H9 (cell line): Measurements from ENCODE around the gene CFL1. TPM values are rescaled to one million over a fixed set of nuclear protein-coding genes. Genes with fewer than 3 reads are reported as not detected.

Experiments
- DNase-seq: peaks from one replicate; pipeline ENCODE4 v3.0.0-alpha.2; 2017
- H2AFZ ChIP-seq: one replicate; pipeline ENCODE4 v1.6.1; 2013; ENCODE audit warnings: mild to moderate bottlenecking, low read length, control low read depth, moderate library complexity
- H2AK5ac ChIP-seq: 2 replicates; pipeline ENCODE4 v1.6.1; 2013; ENCODE audit warnings: low read length, control low read depth, mixed read lengths; ENCODE audit not compliant: insufficient read length
- H2BK120ac ChIP-seq: one replicate; pipeline ENCODE4 v1.6.1; 2013; ENCODE audit warnings: low read depth, mild to moderate bottlenecking, low read length, control low read depth, inconsistent platforms; ENCODE audit not compliant: poor library complexity, severe bottlenecking
- H2BK12ac ChIP-seq: 2 replicates; pipeline ENCODE4 v1.6.1; 2013; ENCODE audit warnings: low read length, control low read depth, mixed read lengths, low read depth; ENCODE audit not compliant: insufficient read length
- H2BK15ac ChIP-seq: 2 replicates; pipeline ENCODE4 v1.6.1; 2013; ENCODE audit warnings: low read depth, low read length, control low read depth
- H2BK20ac ChIP-seq: one replicate; pipeline ENCODE4 v1.6.1; 2013; ENCODE audit warnings: low read depth, mild to moderate bottlenecking, low read length, control low read depth, inconsistent platforms; ENCODE audit not compliant: poor library complexity, severe bottlenecking
- H2BK5ac ChIP-seq: 2 replicates; pipeline ENCODE4 v1.6.1; 2013; ENCODE audit warnings: low read length, control low read depth, mixed read lengths; ENCODE audit not compliant: insufficient read length
- H3K14ac ChIP-seq: 2 replicates; pipeline ENCODE4 v1.6.1; 2013; ENCODE audit warnings: low read length, control low read depth; ENCODE audit not compliant: insufficient read depth
- H3K18ac ChIP-seq: 2 replicates; pipeline ENCODE4 v1.6.1; 2013; ENCODE audit warnings: low read depth, mild to moderate bottlenecking, mixed read lengths, low read length, control low read depth; ENCODE audit not compliant: insufficient read length
- H3K23ac ChIP-seq: 2 replicates; pipeline ENCODE4 v1.6.1; 2013; ENCODE audit warnings: low read length, control low read depth, mixed read lengths, low read depth; ENCODE audit not compliant: insufficient read length
- H3K23me2 ChIP-seq: 2 replicates; pipeline ENCODE4 v1.6.1; 2013; ENCODE audit warnings: low read depth, mild to moderate bottlenecking, mixed read lengths, low read length, control low read depth; ENCODE audit not compliant: insufficient read length, poor library complexity, severe bottlenecking
- H3K27ac ChIP-seq: 2 replicates; pipeline ENCODE4 v1.5.1; 2013; ENCODE audit warnings: low read length, control low read depth, mixed read lengths, low read depth; ENCODE audit not compliant: insufficient read length
- H3K27me3 ChIP-seq: 2 replicates; pipeline ENCODE4 v1.6.1; 2013; ENCODE audit warnings: low read length, control low read depth, inconsistent platforms; ENCODE audit not compliant: insufficient read depth
- H3K4ac ChIP-seq: 2 replicates; pipeline ENCODE4 v1.6.1; 2013; ENCODE audit warnings: low read depth, mild to moderate bottlenecking, control low read depth, inconsistent platforms, low read length, moderate library complexity
- H3K4me1 ChIP-seq: 2 replicates; pipeline ENCODE4 v1.6.1; 2013; ENCODE audit warnings: low read length, control low read depth, inconsistent platforms; ENCODE audit not compliant: insufficient read depth
- H3K4me2 ChIP-seq: 2 replicates; pipeline ENCODE4 v1.6.1; 2013; ENCODE audit warnings: low read length, control low read depth, mixed read lengths; ENCODE audit not compliant: insufficient read length, insufficient read depth
- H3K56ac ChIP-seq: 2 replicates; pipeline ENCODE4 v1.6.1; 2013; ENCODE audit warnings: low read depth, mild to moderate bottlenecking, mixed read lengths, low read length, control low read depth; ENCODE audit not compliant: insufficient read length
- H3K79me1 ChIP-seq: 2 replicates; pipeline ENCODE4 v1.6.1; 2013; ENCODE audit warnings: low read depth, mild to moderate bottlenecking, moderate library complexity, low read length, control low read depth, inconsistent platforms; ENCODE audit not compliant: insufficient read depth, poor library complexity, severe bottlenecking
- H3K79me2 ChIP-seq: 2 replicates; pipeline ENCODE4 v1.6.1; 2013; ENCODE audit warnings: low read length, control low read depth, inconsistent platforms; ENCODE audit not compliant: insufficient read depth
- H3K9ac ChIP-seq: 2 replicates; pipeline ENCODE4 v1.6.1; 2013; ENCODE audit warnings: low read length, control low read depth, mixed read lengths; ENCODE audit not compliant: insufficient read length; ENCODE audit errors: extremely low read depth
- H3K9me3 ChIP-seq: one replicate; pipeline ENCODE4 v1.6.1; 2013; ENCODE audit warnings: low read depth, low read length, inconsistent platforms; ENCODE audit not compliant: control insufficient read depth
- H3T11ph ChIP-seq: one replicate; pipeline ENCODE4 v1.6.1; 2013; ENCODE audit warnings: mild to moderate bottlenecking, low read length, control low read depth, inconsistent platforms
- H4K20me1 ChIP-seq: one replicate; pipeline ENCODE4 v1.6.1; 2013; ENCODE audit not compliant: control insufficient read depth, insufficient read length, insufficient read depth
- H4K5ac ChIP-seq: 2 replicates; pipeline ENCODE4 v1.6.1; 2013; ENCODE audit warnings: low read depth, mild to moderate bottlenecking, mixed read lengths, low read length, control low read depth; ENCODE audit not compliant: insufficient read length
- H4K8ac ChIP-seq: replicated peaks from 2 replicates; pipeline ENCODE4 v1.6.1; 2013; ENCODE audit warnings: low read length, control low read depth, mixed read lengths, low read depth; ENCODE audit not compliant: insufficient read length
- H4K91ac ChIP-seq: 2 replicates; pipeline ENCODE4 v1.6.1; 2013; ENCODE audit warnings: low read depth, mild to moderate bottlenecking, moderate library complexity, mixed read lengths, low read length, control low read depth; ENCODE audit not compliant: insufficient read length
- H3K27ac Mint-ChIP-seq, 3 experiments: 2 replicates in 2 of 3; 3 replicates in 1 of 3; pipeline ENCODE4 v1.8.0; 2020 to 2021; ENCODE audit warnings: mixed read lengths in 3 of 3, mild to moderate bottlenecking in 1 of 3, moderate library complexity in 1 of 3
- H3K27me3 Mint-ChIP-seq: 2 replicates; pipeline ENCODE4 v1.8.0; 2021; ENCODE audit warnings: low read depth, mild to moderate bottlenecking, moderate library complexity, mixed read lengths
- H3K36me3 Mint-ChIP-seq, 3 experiments: 2 replicates in 2 of 3; 3 replicates in 1 of 3; pipeline ENCODE4 v1.8.0; 2020 to 2021; ENCODE audit warnings: low read depth in 3 of 3, mixed read lengths in 3 of 3; ENCODE audit not compliant: insufficient read depth in 1 of 3
- H3K4me1 Mint-ChIP-seq, 2 experiments: 2 replicates each; pipeline ENCODE4 v1.8.0; 2020; ENCODE audit warnings: mixed read lengths in 2 of 2
- H3K4me3 Mint-ChIP-seq, 2 experiments: 2 replicates in 1 of 2; 3 replicates in 1 of 2; pipeline ENCODE4 v1.8.0; 2020 to 2021; ENCODE audit warnings: mild to moderate bottlenecking in 2 of 2, mixed read lengths in 2 of 2, moderate library complexity in 1 of 2
- H3K9me3 Mint-ChIP-seq, 2 experiments: 2 replicates in 1 of 2; 3 replicates in 1 of 2; pipeline ENCODE4 v1.8.0; 2020; ENCODE audit warnings: mild to moderate bottlenecking in 2 of 2, mixed read lengths in 2 of 2, moderate library complexity in 1 of 2
- WGBS: extraction: QIAGEN DNeasy Blood & Tissue Kit; methylation state at CpG from one replicate; pipeline ENCODE4 v1.1.7; 2013; ENCODE audit warnings: missing lambda C conversion rate, low lambda C conversion rate, mixed read lengths; ENCODE audit not compliant: insufficient read length; ENCODE audit errors: extremely low coverage; 5-methylcytosine and 5-hydroxymethylcytosine counted together
- total RNA-seq: library from RNA; stranded (reverse); gene quantifications from 2 replicates; pipeline ENCODE4 v1.2.1, GENCODE V29; 2021
- TF ChIP-seq, protein P1 (sequence below): fragments of 200-600 bp; sonication (generic); conservative IDR thresholded peaks from 3 replicates; pipeline ENCODE4 v1.8.0; 2021; ENCODE audit warnings: antibody characterized with exemption, mild to moderate bottlenecking

Gene CFL1
- total RNA-seq, 1 experiment from 2014 or later: 1,107 TPM

DNA sequence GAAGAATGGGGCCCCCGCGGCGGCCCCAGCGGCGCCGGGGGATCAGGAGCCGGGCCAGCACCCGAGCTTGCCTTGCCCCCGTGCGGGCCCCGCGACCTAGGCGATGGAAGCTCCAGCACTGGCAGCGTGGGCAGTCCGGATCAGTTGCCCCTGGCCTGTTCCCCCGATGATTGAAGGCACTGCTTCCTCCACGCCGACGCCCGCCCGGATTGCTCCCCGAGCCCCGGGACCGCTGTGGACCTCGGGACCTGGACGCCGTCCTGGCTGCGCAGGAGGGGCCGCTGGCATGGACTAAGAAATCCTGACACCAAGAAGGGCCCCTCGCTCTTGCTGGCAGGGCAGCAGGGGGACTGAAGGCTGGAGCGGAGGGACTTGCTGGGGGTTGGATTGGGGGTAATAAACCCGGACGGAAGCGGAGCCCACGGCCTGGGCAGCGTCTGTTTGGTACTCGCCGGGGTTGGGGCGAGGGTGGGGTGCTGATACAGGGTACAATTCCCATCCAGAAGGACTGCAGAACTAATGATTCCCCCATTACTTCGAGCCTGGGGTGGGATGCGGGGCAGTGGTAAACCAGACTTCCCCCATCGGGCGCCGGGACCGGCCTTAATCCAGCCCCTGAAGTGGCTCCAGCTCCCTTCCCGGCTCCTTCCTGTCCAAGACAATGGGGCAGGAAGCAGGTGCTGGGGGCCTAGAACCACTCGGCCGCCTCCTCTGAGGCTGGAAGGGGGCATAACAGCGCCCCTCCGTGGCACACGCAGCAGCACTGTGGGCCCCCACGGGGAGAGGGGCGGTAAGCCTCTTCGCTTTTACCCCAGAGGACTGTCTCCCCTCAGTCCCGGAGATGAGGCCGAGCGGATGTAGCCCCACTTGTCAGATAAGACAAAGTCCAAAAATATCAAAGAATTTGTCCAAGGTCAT, 33.5 kb upstream of the CFL1 start:
- H3K4me2 ChIP-seq: peak overlapping the region; percentile 70
- H3K23ac ChIP-seq: no peak overlapping the region
- Mint-ChIP-seq H3K9me3 (peaks cover 2 to 4% of the 10 kb centered on the region in 2 experiments; a peak in 2 of 5 replicates), H3K4me1 (peaks cover 39 to 55% of the 10 kb centered on the region in 2 experiments), H3K27me3 (peaks cover 21% of the 10 kb centered on the region), H3K36me3 (peaks cover 6 to 39% (median 10%) of the 10 kb centered on the region in 3 experiments), H3K4me3 (peak overlapping the region; percentile 75 to 88), H3K27ac (no peak overlapping the region; a peak in 1 of 7 replicates)
- H2BK5ac ChIP-seq: no peak overlapping the region
- H3K9me3 ChIP-seq: no peaks in the 10 kb centered on the region
- H2BK15ac ChIP-seq: no peak overlapping the region
- H3K9ac ChIP-seq: peak overlapping the region; percentile 60
- no peak overlapping the region for H2BK12ac ChIP-seq
- H4K20me1 ChIP-seq: no peaks in the 10 kb centered on the region
- TF ChIP-seq, protein P1, sequence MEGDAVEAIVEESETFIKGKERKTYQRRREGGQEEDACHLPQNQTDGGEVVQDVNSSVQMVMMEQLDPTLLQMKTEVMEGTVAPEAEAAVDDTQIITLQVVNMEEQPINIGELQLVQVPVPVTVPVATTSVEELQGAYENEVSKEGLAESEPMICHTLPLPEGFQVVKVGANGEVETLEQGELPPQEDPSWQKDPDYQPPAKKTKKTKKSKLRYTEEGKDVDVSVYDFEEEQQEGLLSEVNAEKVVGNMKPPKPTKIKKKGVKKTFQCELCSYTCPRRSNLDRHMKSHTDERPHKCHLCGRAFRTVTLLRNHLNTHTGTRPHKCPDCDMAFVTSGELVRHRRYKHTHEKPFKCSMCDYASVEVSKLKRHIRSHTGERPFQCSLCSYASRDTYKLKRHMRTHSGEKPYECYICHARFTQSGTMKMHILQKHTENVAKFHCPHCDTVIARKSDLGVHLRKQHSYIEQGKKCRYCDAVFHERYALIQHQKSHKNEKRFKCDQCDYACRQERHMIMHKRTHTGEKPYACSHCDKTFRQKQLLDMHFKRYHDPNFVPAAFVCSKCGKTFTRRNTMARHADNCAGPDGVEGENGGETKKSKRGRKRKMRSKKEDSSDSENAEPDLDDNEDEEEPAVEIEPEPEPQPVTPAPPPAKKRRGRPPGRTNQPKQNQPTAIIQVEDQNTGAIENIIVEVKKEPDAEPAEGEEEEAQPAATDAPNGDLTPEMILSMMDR: peak; percentile 52
- no peak overlapping the region for H2AFZ ChIP-seq
- peak overlapping the region; percentile 44 for H3K18ac ChIP-seq
- peaks cover 6% of the 10 kb centered on the region; the same call in 1 of the 2 replicates for H3K27me3 ChIP-seq
- H4K5ac ChIP-seq: no peak overlapping the region
- H3T11ph ChIP-seq: no peak overlapping the region
- no peak overlapping the region for H2AK5ac ChIP-seq
- H3K4me1 ChIP-seq: peaks cover 9% of the 10 kb centered on the region; the same call in 1 of the 2 replicates
- no peak overlapping the region for H2BK120ac ChIP-seq
- H3K79me1 ChIP-seq: no peaks in the 10 kb centered on the region
- H2BK20ac ChIP-seq: no peak overlapping the region
- H3K79me2 ChIP-seq: no peaks in the 10 kb centered on the region; the same call in 1 of the 2 replicates
- peaks cover 23% of the 10 kb centered on the region for H3K23me2 ChIP-seq
- no peak overlapping the region for H4K8ac ChIP-seq
- H3K56ac ChIP-seq: no peak overlapping the region
- DNase-seq: peak; percentile 78
- no peak overlapping the region for H3K27ac ChIP-seq
- no peak overlapping the region for H4K91ac ChIP-seq
- no CpG with 5 or more reads among the region's 57 CpGs for WGBS
- H3K14ac ChIP-seq: peak overlapping the region; percentile 85; the same call in 1 of the 2 replicates
- H3K4ac ChIP-seq: no peak overlapping the region
